NCI-H460 (cell line): ENCODE measurements around the gene PARP12. TPM values are rescaled to one million over a fixed set of nuclear protein-coding genes. Genes with fewer than 3 reads are reported as not detected.
A peak's percentile ranks its signal among the peaks of the same experiment; 100 is the strongest.

Experiments used
- DNase-seq: peaks from one replicate; pipeline ENCODE4 v3.0.0-alpha.2; 2016; ENCODE audit warnings: low read depth; ENCODE audit errors: extremely low read depth
- total RNA-seq: library from RNA; depleted of rRNA; stranded (reverse); fragments of >200 nt; shearing (Covaris generic); gene quantifications from 2 replicates; pipeline ENCODE4 v1.2.3, GENCODE V29; 2014

PARP12 gene
- total RNA-seq, 1 experiment from 2014 or later: 23.4 TPM

GRCh38 chr7:140016540-140016939 lies 46.2 kb downstream of the PARP12 start:
- DNase-seq: no peak

GRCh38 chr7:140015471-140015970 lies 47.2 kb downstream of the PARP12 start:
- DNase-seq: no peak

- no peak for DNase-seq
Observed at GRCh38 chr7:140014123-140014522, 48.6 kb downstream of the PARP12 start.

GRCh38 chr7:140013676-140014075 lies 49.1 kb downstream of the PARP12 start:
- no peak for DNase-seq

GRCh38 chr7:140010194-140010895 lies 52.4 kb downstream of the PARP12 start:
- no peak for DNase-seq

GRCh38 chr7:140009735-140010134 lies 53.0 kb downstream of the PARP12 start:
- no peak for DNase-seq

- DNase-seq: no peak
Observed at GRCh38 chr7:140008755-140009610, 53.8 kb downstream of the PARP12 start.

GRCh38 chr7:140007051-140007690 lies 55.6 kb downstream of the PARP12 start:
- DNase-seq: no peak

- no peak for DNase-seq
Observed at GRCh38 chr7:140006600-140006999, 56.2 kb downstream of the PARP12 start.

GRCh38 chr7:140005754-140006503 lies 56.8 kb downstream of the PARP12 start:
- DNase-seq: no peak

- no peak for DNase-seq
Observed at GRCh38 chr7:140005341-140005740, 57.4 kb downstream of the PARP12 start.

GRCh38 chr7:140004672-140005071 lies 58.1 kb downstream of the PARP12 start:
- DNase-seq: no peak

GRCh38 chr7:140003913-140004382 lies 58.8 kb downstream of the PARP12 start:
- DNase-seq: peak; percentile 66

GRCh38 chr7:140000666-140001268 lies 62.0 kb downstream of the PARP12 start:
- no peak for DNase-seq

- no peak for DNase-seq
Observed at GRCh38 chr7:139999516-139999915, 63.2 kb downstream of the PARP12 start.

GRCh38 chr7:139998572-139998971 lies 64.2 kb downstream of the PARP12 start:
- no peak for DNase-seq

GRCh38 chr7:139995017-139995915 lies 67.5 kb downstream of the PARP12 start:
- peak; percentile 49 for DNase-seq

- no peak for DNase-seq
Observed at GRCh38 chr7:139994356-139994755, 68.4 kb downstream of the PARP12 start.

GRCh38 chr7:139993592-139993991 lies 69.2 kb downstream of the PARP12 start:
- no peak for DNase-seq
